HG02588 (cell line): ENCODE data around the gene SLC39A12.

ENCODE experiments used
- ATAC-seq: cut with Tn5 transposase; IDR thresholded peaks from one replicate; pipeline ENCODE4 v1.9.1; 2021; ENCODE audit warnings: mild to moderate bottlenecking, moderate library complexity; ENCODE audit not compliant: unreplicated experiment

SLC39A12 gene

GRCh38 chr10:18043148-18044006 lies 91.7 kb downstream of the SLC39A12 start:
- no peak for ATAC-seq

GRCh38 chr10:18044976-18045720 lies 93.4 kb downstream of the SLC39A12 start:
- no peak for ATAC-seq

GRCh38 chr10:18056583-18056982 lies 104.9 kb downstream of the SLC39A12 start:
- no peak for ATAC-seq

GRCh38 chr10:18059826-18060559 lies 108.3 kb downstream of the SLC39A12 start:
- ATAC-seq = no peak

- no peak for ATAC-seq
Observed at GRCh38 chr10:18066947-18067346, 115.2 kb downstream of the SLC39A12 start.

GRCh38 chr10:18068401-18068800 lies 116.7 kb downstream of the SLC39A12 start:
- ATAC-seq = no peak

- ATAC-seq = no peak
Observed at GRCh38 chr10:18071591-18071990, 119.9 kb downstream of the SLC39A12 start.

GRCh38 chr10:18073314-18073713 lies 121.6 kb downstream of the SLC39A12 start:
- ATAC-seq = no peak

- no peak for ATAC-seq
Observed at GRCh38 chr10:18075881-18076280, 124.2 kb downstream of the SLC39A12 start.

GRCh38 chr10:18079665-18080295 lies 128.1 kb downstream of the SLC39A12 start:
- ATAC-seq = no peak

- ATAC-seq = no peak
Observed at GRCh38 chr10:18082381-18082780, 130.7 kb downstream of the SLC39A12 start.

- no peak for ATAC-seq
Observed at GRCh38 chr10:18085855-18086254, 134.1 kb downstream of the SLC39A12 start.

- ATAC-seq = no peak
Observed at GRCh38 chr10:18086746-18087145, 135.0 kb downstream of the SLC39A12 start.

GRCh38 chr10:18087355-18087754 lies 135.6 kb downstream of the SLC39A12 start:
- no peak for ATAC-seq
